Transverse colon (tissue), 4 donors: ENCODE results near the gene RAP1GAP2. TPM values are rescaled to one million over a fixed set of nuclear protein-coding genes. Genes with fewer than 3 reads are reported as not detected.
"Not testable (repeated sequence)": the region's sequence is repeated elsewhere in the genome, so short reads cannot be mapped to it uniquely, and the experiment has no call there.

Source experiments
- DNase-seq: peaks from one replicate; pipeline ENCODE4 v3.0.0-alpha.2; 2019
- H3K27ac ChIP-seq, 4 donors: fragments of 200-600 bp; sonication (generic); 2 replicates each; pipeline ENCODE4 v1.5.1; 2016 to 2018; ENCODE audit warnings: inconsistent platforms in 4 of 4
- H3K27me3 ChIP-seq: fragments of 200-600 bp; sonication (generic); 2 replicates; pipeline ENCODE4 v1.5.1; 2017; ENCODE audit warnings: inconsistent platforms
- H3K36me3 ChIP-seq, 4 donors: fragments of 200-600 bp; sonication (generic); 2 replicates each; pipeline ENCODE4 v1.5.1; 2017 to 2019; ENCODE audit warnings: inconsistent platforms in 4 of 4
- H3K4me1 ChIP-seq, 4 donors: fragments of 200-600 bp; sonication (generic); 2 replicates each; pipeline ENCODE4 v1.5.1; 2017 to 2020; ENCODE audit warnings: inconsistent platforms in 4 of 4
- H3K4me3 ChIP-seq, 4 donors: fragments of 200-600 bp; sonication (generic); 1 replicate in 1 of 4; 2 replicates in 3 of 4; pipeline versions ENCODE4 v1.5.1 to v1.6.1; 2017 to 2019; ENCODE audit warnings: inconsistent platforms in 4 of 4
- H3K9me3 ChIP-seq, 2 donors: fragments of 200-600 bp; sonication (generic); 2 replicates each; pipeline ENCODE4 v1.5.1; 2017 to 2019; ENCODE audit warnings: inconsistent platforms in 2 of 2
- CTCF ChIP-seq, 5 experiments: fragments of 200-600 bp in 3 of 5; fragments of 450-650 bp in 2 of 5; sonication (generic) in 3 of 5; IDR thresholded peaks; 1 replicate in 2 of 5; 2 replicates in 3 of 5; pipeline ENCODE4 v1.5.1; 2016 to 2017; ENCODE audit warnings: antibody characterized with exemption in 5 of 5, inconsistent platforms in 3 of 5, mild to moderate bottlenecking in 2 of 5, moderate library complexity in 1 of 5
- EP300 ChIP-seq: sonication (generic); formaldehyde crosslinking; IDR thresholded peaks from one replicate; pipeline ENCODE4 v1.6.1; 2017; ENCODE audit warnings: antibody characterized with exemption, low read depth
- POLR2A ChIP-seq: fragments of 450-650 bp; IDR thresholded peaks from one replicate; pipeline ENCODE4 v1.6.1; 2016; ENCODE audit warnings: antibody characterized with exemption, mild to moderate bottlenecking, moderate library complexity
- POLR2AphosphoS5 ChIP-seq, 3 donors: sonication (generic); formaldehyde crosslinking; IDR thresholded peaks; one replicate each; pipeline ENCODE4 v1.6.1; 2016; ENCODE audit warnings: antibody characterized with exemption in 3 of 3
- WGBS, 2 donors: methylation state at CpG; one replicate each; pipeline ENCODE4 v1.1.5; 2018; ENCODE audit warnings: low coverage in 1 of 2; 5-methylcytosine and 5-hydroxymethylcytosine counted together
- in situ Hi-C, 4 donors: fragments of 200-750 bp; cut with MboI; loops; one replicate each; pipeline versions ENCODE4 v1.15.0 to v1.15.1; 2017; ENCODE audit warnings: low sequenced_read_pairs in 3 of 4, low pct_ligation_motif_present in 1 of 4, low pct_unique_long_range_greater_than_20kb in 1 of 4
- intact Hi-C: fragments of 100-400 bp; cut with DNase I; formaldehyde crosslinking; loops from one replicate; pipeline ENCODE4 v1.15.1; 2023; ENCODE audit warnings: low total_unique reads
- small RNA-seq, 4 donors: library from RNA; depleted of rRNA; stranded (forward); fragments of <200 nt; gene quantifications; one replicate each; pipeline ENCODE3, GENCODE V24; 2016
- total RNA-seq, 4 donors: library from RNA; depleted of rRNA; stranded (reverse); fragments of >200 nt; gene quantifications; one replicate each; pipeline ENCODE4 v1.1.0, GENCODE V29; 2016

RAP1GAP2 gene
- total RNA-seq, 4 donors from 2014 or later, result 23.0 to 39.6 (median 33.9) TPM

GRCh38 chr17:3049705-3050295, 253.6 kb downstream of the RAP1GAP2 start:
- in situ Hi-C loops (loop anchor here in 3 of 4 donors (25.0 kb wide), 1 partner anchor 588 kb away; the partner anchor contains the start of genes CTNS (in 3 of the 3) and SHPK (in 3 of the 3)), intact Hi-C loops (no loop called here)
- Histone ChIP-seq H3K36me3 (no peaks in the 10 kb centered on the region), H3K27ac (no peak overlapping the region), H3K9me3 (no peaks in the 10 kb centered on the region), H3K4me1 (peaks cover 4 to 10% (median 4%) of the 10 kb centered on the region in 4 donors), H3K4me3 (peak overlapping the region in 2 of 4 donors; percentile 57 to 58), H3K27me3 (no peaks in the 10 kb centered on the region)
- DNase-seq, result no peak
- TF ChIP-seq POLR2A (no peak), CTCF (IDR thresholded peaks at IDR 0.05) (no peak), EP300 (no peak), POLR2AphosphoS5 (IDR thresholded peaks at IDR 0.05) (no peak)
- WGBS, 2 donors, result 80 to 93% methylated on average over 1 to 8 of the region's 8 CpGs

GRCh38 chr17:3054868-3055267, 258.6 kb downstream of the RAP1GAP2 start:
- intact Hi-C loops, DNase-seq, in situ Hi-C loops, H3K9me3 ChIP-seq, H3K4me3 ChIP-seq, H3K36me3 ChIP-seq, H3K4me1 ChIP-seq, H3K27ac ChIP-seq, H3K27me3 ChIP-seq: not testable (repeated sequence)
- WGBS, 2 donors, result 86% methylated on average over 1 of the region's 2 CpGs; no CpG with 5 or more reads in 1 of the 2 donors

GRCh38 chr17:3062824-3063377, 266.7 kb downstream of the RAP1GAP2 start:
- H3K4me3 ChIP-seq, in situ Hi-C loops, intact Hi-C loops, H3K36me3 ChIP-seq, H3K4me1 ChIP-seq, DNase-seq, H3K27me3 ChIP-seq, H3K27ac ChIP-seq, H3K9me3 ChIP-seq: not testable (repeated sequence)
- 73 to 89% methylated on average over 5 to 8 of the region's 8 CpGs for WGBS, 2 donors

DNA sequence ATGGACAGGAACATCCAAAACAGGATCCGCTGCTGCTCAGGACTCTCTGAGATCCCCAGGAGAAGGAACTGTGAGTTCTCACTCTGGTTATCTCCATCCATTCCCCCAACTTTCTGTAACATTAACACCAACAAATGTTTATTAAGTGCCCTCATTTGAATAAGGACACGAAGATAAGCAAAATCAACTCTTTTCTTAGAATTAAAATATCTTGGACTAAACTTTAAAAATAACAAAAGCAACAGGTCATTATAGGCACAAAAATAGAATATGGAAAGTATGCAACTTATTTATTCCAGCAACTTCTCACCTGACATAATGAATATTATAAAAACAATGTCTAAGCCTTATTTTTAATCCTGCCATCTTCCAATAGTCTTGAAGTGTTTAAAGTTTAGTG, 267.3 kb downstream of the RAP1GAP2 start, which contains the start of gene OR1D5:
TSS of gene OR1D5 (minus strand) at position 101 of the 400 bp plus-strand sequence. CDS start at position 101, 0 bp downstream.
- H3K9me3 ChIP-seq, H3K36me3 ChIP-seq, DNase-seq, H3K27me3 ChIP-seq, intact Hi-C loops, H3K4me1 ChIP-seq, H3K27ac ChIP-seq, in situ Hi-C loops, H3K4me3 ChIP-seq: not testable (repeated sequence)
- 85% methylated on average over 1 of the region's 2 CpGs; no CpG with 5 or more reads in 1 of the 2 donors for WGBS, 2 donors

DNA sequence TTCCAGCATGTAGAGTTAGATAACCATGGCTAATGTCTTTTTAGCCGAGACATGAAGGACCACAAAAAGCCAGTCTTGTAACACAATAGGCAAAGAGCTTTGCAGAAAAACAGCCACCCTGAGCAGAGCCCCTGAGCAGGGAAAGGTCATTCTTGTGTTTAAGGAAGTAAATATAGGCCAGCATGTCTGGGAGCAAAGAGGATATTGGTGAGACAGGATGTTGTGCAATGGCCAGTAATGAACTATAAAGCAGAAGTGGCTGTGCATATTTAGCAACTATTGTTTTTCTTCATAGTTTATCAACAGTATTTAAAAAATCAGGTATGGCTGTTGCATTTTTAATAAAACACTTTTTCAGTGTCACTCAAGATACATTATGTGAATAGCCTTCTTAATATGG, 269.0 kb downstream of the RAP1GAP2 start:
- H3K4me1 ChIP-seq, intact Hi-C loops, H3K27me3 ChIP-seq, H3K9me3 ChIP-seq, in situ Hi-C loops, DNase-seq, H3K4me3 ChIP-seq, H3K36me3 ChIP-seq, H3K27ac ChIP-seq: not testable (repeated sequence)
- WGBS, 2 donors, result 50% methylated on average over 1 of the region's 1 CpG; no CpG with 5 or more reads in 1 of the 2 donors

DNA sequence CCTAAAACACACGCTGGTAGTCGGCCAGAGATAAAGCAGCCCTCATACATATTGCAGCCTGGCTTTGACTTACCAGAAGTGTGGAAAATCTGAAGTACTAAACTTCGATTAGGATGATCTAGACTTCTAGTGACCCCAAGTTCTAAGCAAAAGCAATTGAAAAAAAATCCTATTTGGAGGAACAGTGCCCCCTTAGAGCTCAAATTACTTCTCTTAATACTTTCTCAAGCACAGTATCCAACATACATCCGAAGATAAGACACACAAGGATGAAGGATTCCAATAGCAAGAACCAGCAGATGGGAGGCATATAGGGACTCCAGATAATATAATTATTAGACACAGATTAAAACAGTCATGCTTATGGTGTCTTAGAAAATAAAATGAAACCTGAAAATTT, 277.6 kb downstream of the RAP1GAP2 start:
- H3K4me3 ChIP-seq, H3K9me3 ChIP-seq, H3K4me1 ChIP-seq, H3K27me3 ChIP-seq, H3K27ac ChIP-seq, intact Hi-C loops, in situ Hi-C loops, DNase-seq, H3K36me3 ChIP-seq: not testable (repeated sequence)
- 41 to 60% methylated on average over 1 to 4 of the region's 4 CpGs for WGBS, 2 donors

Small RNAs within 50 kb of the gene (small RNA-seq; reads per million reads assigned to genes)
- 0 reads per million in 4 donors for gene MIR1253
- gene hsa-mir-1253, result 0 reads per million in 4 donors

Other genes starting within 250 kb of the RAP1GAP2 start
- gene PAFAH1B1, start 202.8 kb upstream of the RAP1GAP2 start, total RNA-seq, result 100 to 1,000 TPM in 2 of 4 donors, 10 to 100 TPM in 2; 24.1 to 145 (median 98.8) TPM
- 1,000 to 10,000 TPM in 1 of 4 donors, 100 to 1,000 TPM in 3; 127 to 1,072 (median 208) TPM for gene CLUH, start 84.7 kb upstream of the RAP1GAP2 start, total RNA-seq
- gene CCDC92B, start 46.8 kb upstream of the RAP1GAP2 start, total RNA-seq, result under 1 TPM in 3 of 4 donors, not detected in 1; 0.48 to 0.82 (median 0.75) TPM